Astrocyte of the cerebellum (primary cell): ENCODE measurements around the gene WSCD1.

Experiments used
- DNase-seq: peaks from one replicate; pipeline ENCODE4 v3.0.0-alpha.2; 2011; ENCODE audit warnings: low read depth
- H3K4me3 ChIP-seq: 2 replicates; pipeline ENCODE4 v1.5.1; 2011; ENCODE audit warnings: mild to moderate bottlenecking, low read depth, low read length, moderate library complexity
- CTCF ChIP-seq: IDR thresholded peaks from 2 replicates; pipeline ENCODE4 v1.5.1; 2012; ENCODE audit warnings: low read length, low read depth, moderate library complexity, mild to moderate bottlenecking; ENCODE audit errors: missing control alignments
- in situ Hi-C: cut with HindIII; loops from 2 replicates; pipeline ENCODE4 v1.10.0; 2017; ENCODE audit warnings: low sequenced_read_pairs

WSCD1 gene

GRCh38 chr17:6110592-6110991 lies 40.4 kb downstream of the WSCD1 start:
- no peak overlapping the region for H3K4me3 ChIP-seq
- DNase-seq = peak; percentile 3
- TF ChIP-seq CTCF = no peak
- in situ Hi-C loops = no loop called here

GRCh38 chr17:6120351-6120750 lies 50.2 kb downstream of the WSCD1 start:
- no peak for TF ChIP-seq CTCF
- in situ Hi-C loops = no loop called here
- no peak for DNase-seq
- no peak overlapping the region for H3K4me3 ChIP-seq

GRCh38 chr17:6124856-6125255 lies 54.7 kb downstream of the WSCD1 start:
- in situ Hi-C loops = no loop called here
- DNase-seq = no peak
- no peak overlapping the region for H3K4me3 ChIP-seq
- TF ChIP-seq CTCF = no peak

- in situ Hi-C loops = no loop called here
- DNase-seq = no peak
These were observed 56.6 kb downstream of the WSCD1 start for GRCh38 chr17:6126768-6127167.

GRCh38 chr17:6134721-6135120 lies 64.5 kb downstream of the WSCD1 start:
- H3K4me3 ChIP-seq = no peak overlapping the region
- in situ Hi-C loops = no loop called here
- TF ChIP-seq CTCF = no peak
- DNase-seq = no peak

More at GRCh38 chr17:6126768-6127167, 56.6 kb downstream of the WSCD1 start:
- TF ChIP-seq CTCF = no peak
- H3K4me3 ChIP-seq = no peak overlapping the region

- TF ChIP-seq CTCF = no peak
- no peak overlapping the region for H3K4me3 ChIP-seq
- in situ Hi-C loops = no loop called here
- DNase-seq = no peak
These were observed 65.1 kb downstream of the WSCD1 start for GRCh38 chr17:6135236-6135635.

GRCh38 chr17:6135996-6136395 lies 65.8 kb downstream of the WSCD1 start:
- no peak for DNase-seq
- no peak for TF ChIP-seq CTCF
- in situ Hi-C loops = no loop called here
- H3K4me3 ChIP-seq = no peak overlapping the region
